ENCODE data around the gene EPN1.
A peak's percentile ranks its signal among the peaks of the same experiment; 100 is the strongest.

Gene EPN1

DNA sequence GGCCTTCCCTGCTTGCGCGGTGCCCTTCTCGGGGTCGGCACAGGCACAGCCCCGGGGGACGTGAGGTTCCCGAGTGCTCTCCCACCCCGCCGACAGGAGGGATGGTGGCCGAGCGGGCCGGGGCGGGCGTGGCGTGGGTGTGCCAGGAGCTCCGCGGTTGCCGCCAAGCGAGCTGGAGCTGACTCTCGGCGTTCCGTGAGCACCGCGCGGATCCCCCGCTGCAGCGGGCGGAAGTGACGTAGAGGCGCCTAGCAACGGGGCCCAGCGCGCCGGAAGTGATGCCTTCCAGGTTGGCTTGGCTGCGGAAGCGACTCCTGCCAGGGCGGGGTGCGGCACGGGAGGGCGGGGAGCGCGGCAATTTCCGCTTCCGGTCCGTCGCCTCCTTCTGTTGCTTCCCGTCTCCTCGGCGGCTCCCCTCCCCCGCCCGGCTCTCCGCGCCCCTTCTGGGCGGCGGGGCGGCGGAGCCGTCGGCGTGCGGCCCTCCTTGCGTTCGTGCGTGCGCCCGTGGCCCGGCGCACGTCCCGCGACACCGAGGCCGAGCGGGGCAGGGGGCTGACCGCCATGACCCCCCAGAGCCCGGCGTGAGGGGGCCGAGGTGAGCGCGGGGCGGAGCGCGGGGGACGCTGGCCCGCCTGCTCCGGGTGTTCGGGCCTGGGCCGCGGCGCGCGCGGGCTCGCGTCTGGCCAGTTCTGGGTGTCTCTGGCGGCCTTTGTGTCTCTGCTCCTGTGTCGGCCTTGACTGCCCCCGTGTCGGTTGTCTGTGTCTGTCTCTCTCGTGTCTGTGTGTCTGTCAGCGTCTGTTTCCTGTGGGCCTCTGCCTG is at the start of gene EPN1:
Gene EPN1 (plus strand): TSS at position 386 of the 820 bp plus-strand sequence. CDS start 3,402 bp downstream, outside the sequence.
- DNase-seq = peak; percentile 97

DNA sequence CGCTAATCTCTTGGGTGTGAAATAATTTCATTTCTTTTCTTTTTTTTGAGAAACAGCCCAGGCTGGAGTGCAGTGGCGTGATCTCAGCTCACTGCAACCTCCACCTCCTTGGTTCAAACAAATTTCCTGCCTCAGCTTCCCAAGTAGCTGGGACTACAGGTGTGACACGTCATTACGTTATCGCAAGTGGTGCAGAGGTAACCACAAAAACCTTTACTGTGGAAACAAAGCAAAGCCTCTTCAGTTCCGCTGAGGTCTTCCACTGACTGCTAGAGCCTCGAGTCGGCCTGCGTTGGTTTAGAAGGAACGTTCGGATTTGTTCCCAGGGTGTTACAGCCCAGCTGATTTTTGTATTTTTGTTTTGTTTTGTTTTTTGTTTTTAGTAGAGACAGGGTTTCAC is 48.7 kb upstream of the EPN1 start:
- peak; percentile 86 for DNase-seq

DNA sequence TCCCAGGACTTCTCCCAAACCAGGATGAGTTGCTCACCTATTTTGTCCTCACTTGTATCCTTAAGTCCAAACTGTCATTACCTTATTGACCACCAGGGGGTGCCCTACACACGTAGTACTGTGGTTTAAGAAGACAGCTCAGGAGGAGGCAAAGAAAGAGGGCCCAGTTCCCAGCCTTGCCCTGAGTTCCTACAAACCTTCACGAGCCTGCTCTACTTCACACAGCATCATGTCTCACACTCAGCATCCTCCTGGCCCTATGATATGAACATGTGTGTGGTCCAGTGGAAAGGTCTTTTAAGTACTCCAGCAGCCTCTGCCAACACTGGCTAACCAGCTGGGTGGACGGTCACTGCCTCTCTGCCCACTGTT is 42.6 kb upstream of the EPN1 start:
- peak; percentile 94 for DNase-seq

DNA sequence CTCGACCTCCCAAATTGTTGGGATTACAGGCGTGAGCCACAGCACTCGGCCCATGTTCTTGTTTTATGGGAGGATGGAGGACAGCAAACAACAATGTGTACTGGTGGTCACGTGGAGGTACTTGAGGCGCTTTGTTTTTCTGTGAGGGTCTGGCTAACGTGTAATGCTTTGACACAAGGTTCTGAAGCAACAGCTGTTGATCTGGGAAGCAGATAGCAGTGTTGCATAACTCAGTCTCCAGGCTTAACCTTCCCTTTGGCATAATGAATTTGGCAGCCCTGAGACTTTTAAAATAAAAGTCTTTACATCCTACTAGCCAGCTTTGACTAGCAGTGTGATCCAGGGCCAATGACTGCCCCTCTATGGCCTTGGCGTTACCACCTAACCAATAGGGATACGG is 41.2 kb upstream of the EPN1 start:
- no peak for DNase-seq

DNA sequence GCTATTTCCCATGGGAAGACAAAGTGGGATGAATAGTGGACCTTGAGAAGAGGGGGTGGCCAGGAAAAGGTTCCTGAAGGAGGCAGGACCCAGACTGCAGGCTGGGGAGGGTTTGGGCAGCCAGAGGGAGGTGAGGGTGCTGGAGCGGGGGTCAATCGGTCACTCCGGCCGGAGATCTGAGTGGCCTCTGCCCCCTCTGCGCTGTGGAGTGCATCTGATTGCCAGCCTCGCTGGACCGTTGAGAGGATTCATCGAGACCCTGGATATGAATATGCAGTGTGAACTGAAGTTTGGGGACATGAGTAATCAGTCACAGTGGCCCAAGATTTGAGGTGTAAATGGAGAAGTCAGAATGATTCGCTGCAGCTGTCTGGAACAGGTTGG is 39.7 kb upstream of the EPN1 start:
- DNase-seq = peak; percentile 36

DNA sequence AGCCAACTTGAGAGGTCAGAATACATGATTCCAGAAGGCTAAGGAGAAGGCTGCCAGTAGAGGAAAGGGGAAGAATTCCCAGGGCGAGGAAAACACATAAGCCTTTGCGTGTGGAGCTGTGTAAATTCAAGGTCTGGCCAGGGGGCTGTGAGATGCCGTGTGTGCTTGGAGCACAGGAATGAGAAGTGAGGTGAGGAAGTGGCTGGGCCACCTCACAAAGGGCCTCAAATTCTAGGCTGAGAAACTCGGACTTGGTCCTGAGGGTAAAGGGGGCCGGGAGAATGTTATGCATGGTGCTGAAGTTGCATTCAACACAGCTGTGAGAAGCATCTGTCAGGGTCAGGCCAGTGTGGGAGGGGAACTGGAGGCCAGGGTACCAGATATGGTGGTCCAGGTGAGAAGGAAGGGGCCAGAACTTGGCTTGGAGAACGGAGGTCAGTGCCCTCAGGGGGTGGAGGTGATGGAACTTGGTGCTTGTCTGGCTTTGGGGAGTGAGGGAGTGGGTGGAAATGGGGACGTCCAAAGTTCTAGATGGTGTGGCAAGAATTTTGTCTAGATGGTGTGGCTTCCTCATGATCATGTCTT is 39.1 kb upstream of the EPN1 start:
- no peak for DNase-seq

DNA sequence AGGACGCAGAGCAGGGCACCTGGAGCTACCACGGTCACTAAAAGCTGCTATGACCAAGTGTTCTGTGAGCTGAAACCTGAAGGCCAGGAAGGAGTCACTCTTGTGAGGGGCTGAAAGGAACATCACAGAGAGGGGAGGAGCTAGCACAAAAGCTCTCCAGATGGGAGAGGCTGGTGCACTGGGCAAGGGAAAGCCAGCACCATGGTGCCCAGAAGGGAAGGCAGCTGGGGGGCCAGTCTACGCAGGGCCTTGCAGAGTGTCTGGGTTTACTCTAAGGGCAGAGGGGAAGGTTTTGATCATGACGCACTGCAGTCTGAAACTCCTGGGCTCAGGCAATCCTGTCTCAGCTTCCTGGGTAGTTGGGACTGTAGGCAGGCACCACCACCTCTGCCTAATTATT is 38.3 kb upstream of the EPN1 start:
- DNase-seq = no peak

DNA sequence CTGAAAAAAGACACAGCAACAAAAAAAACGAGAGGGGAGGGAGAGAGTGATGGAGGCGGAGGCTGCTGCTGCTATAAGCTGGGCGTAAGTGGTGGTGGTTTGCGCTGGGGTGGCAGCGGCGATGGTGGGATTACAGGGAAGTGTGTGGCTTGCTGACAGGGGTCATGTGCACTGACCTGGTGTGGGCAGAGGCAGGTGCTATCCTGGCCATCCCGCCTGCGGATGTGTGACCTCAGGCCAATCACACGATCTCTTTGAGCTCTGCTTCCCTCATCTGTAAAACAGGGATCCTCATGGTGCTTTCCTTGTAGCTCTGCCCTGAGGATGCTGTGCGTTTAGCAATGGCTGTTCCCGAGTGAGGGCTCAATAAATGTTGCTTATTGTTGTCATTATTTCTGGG is 37.5 kb upstream of the EPN1 start:
- no peak for DNase-seq

DNA sequence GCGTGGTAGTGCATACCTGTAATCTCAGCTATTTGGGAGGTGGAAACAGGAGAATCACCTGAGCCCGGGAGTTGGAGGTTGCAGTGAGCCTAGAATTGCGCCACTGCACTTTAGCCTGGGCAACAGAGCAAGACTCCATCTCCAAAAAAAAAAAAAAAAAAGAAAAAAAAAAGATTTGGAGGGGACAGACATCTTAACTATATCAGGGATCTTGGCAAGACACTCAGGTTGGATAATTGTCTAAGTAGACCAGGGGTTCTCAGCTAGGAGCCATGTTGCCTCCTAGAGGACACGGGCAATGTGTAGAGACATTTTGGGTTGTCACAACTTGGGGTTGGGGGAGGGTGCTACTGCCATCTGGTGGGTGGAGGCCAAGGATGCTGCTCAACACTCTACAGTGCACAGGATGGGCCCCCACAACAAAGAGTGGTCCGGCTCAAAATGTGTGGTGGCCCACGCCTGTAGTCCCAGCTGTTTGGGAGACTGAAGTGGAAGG is 36.1 kb upstream of the EPN1 start:
- DNase-seq = peak; percentile 76

DNA sequence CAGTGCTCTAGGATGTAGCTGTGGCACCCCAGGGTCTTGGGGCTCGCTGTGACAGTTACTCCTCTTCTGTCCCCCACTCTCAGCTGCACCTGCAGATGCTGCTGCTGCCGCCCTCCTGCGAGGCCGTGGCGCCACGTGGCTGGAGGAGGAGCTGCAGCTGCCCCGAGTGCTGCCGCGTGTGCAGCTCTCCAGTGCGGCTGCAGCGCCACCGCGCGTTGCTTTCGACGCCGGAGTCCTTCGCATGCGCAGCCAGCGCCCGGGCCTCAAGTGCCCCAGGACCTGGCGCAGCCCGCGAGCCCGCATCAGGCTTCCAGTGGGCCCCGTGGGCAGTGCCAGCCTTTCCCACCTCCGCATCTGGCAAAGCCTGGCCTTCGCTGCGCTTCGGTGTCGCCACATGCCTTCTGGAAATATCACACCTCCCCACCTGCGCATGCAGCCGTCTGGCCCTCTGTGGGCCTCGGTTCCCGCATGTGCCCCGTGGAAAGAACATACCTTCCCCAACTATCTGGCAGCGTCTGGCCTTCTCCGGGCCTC is 34.9 kb upstream of the EPN1 start:
- DNase-seq = peak; percentile 80

DNA sequence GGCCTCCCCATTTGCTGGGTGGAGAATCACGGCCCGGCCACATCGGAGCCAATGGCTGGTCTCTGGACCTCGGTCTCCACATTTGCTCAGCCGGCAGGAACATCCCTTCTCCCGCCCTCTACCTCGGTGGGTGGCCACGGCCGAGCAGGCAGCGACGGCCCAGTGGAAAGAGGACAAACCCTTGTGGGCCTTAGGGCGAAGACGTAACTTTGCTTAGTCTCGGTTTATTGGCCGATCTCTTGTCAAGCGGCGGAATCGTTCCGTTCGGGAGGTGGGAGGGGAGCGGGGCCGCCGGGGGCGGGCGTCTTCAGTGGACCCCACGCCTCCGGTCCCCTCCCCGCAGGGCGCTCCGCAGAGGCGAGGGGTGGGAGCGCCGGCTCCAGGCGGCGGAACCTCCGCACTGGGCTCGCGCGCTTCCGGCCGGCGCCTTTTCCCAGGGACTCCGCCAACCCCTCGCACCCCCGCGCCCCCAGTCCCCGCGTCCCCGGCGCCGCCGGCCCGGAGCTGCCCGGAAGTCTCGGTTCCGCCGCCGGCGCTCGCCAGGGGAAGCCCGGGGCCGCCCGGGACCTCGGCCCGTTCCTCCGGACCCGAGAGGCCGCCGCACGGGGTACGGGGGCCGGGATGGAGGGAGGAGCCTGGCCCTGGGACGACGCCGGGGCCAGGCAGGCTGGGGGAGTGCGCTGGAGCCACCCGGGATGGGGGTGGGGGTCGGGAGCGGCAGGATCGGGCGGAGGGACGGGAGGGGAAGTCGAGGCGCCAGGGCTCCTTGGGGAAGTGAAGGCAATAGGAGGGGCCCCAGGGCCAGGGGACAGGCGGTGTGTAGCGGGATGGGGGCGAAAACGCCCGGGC is 34.2 kb upstream of the EPN1 start, which contains the start of gene ZNF580:
Gene ZNF580 (plus strand): TSS at position 426 of the 849 bp plus-strand sequence. CDS start 1,507 bp downstream, outside the sequence.
- peak; percentile 67 for DNase-seq

DNA sequence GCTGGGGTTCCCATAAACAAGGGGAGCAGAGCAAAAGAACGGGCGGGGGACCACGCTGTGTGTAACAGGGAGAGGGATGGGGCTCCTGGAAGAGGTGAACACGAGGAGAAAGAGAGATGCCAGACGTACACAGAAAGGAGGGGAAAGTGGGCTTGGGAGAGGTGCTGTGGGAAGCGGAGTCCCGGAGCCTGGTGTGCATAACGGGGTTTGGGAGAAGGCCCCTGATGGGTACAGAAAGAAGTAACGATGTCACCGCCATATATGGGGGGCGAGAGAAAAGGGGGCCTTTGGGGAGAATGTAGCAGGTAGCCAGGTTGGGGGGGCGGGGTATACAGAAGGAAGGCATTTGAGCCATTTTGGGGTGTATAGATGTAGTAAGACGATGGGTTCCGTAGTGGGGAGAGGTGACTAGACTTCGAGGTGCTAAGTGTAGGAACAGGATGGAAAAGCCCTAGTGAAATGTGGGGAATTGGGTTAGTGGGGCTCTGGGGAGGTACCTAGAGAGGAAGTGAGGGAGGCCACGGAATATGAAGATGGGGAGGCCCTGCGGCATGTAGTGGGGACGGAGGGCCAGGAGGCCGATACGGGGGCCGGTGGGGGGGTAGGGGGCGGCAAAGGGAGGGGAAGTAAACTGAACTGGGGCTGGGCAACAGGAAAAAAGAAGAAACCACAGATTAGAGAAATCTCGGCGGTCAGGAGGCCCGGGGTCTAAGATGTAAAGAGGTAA is 33.4 kb upstream of the EPN1 start:
- peak; percentile 57 for DNase-seq

DNA sequence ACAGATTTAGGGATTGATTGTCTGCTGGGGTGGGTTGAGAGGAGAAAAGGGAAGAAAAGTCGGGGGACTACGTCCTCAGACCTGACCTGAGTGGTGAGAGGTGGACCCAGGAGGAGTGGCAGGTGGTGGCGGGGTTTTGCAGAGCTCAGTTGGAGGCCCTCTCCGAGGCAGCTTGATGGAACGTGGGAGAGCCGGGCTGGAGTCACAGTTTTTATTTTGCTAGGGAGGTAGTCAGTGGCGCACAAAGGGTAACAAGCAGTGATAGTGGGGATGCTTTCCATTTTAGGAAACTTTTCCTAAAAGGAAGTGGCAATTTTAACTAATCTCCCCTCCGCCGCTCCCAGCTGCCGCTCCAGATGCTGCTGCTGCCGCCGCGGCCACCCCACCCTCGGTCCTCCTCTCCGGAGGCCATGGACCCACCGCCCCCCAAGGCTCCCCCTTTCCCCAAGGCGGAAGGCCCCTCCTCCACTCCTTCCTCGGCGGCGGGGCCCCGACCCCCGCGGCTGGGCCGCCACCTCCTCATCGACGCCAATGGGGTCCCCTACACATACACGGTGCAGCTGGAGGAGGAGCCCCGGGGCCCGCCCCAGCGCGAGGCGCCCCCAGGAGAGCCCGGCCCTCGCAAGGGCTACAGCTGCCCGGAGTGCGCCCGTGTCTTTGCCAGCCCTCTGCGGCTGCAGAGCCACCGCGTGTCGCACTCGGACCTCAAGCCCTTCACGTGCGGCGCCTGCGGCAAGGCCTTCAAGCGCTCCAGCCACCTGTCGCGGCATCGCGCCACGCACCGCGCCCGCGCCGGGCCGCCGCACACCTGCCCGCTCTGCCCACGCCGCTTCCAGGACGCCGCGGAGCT is 32.6 kb upstream of the EPN1 start:
- DNase-seq = peak; percentile 26

DNA sequence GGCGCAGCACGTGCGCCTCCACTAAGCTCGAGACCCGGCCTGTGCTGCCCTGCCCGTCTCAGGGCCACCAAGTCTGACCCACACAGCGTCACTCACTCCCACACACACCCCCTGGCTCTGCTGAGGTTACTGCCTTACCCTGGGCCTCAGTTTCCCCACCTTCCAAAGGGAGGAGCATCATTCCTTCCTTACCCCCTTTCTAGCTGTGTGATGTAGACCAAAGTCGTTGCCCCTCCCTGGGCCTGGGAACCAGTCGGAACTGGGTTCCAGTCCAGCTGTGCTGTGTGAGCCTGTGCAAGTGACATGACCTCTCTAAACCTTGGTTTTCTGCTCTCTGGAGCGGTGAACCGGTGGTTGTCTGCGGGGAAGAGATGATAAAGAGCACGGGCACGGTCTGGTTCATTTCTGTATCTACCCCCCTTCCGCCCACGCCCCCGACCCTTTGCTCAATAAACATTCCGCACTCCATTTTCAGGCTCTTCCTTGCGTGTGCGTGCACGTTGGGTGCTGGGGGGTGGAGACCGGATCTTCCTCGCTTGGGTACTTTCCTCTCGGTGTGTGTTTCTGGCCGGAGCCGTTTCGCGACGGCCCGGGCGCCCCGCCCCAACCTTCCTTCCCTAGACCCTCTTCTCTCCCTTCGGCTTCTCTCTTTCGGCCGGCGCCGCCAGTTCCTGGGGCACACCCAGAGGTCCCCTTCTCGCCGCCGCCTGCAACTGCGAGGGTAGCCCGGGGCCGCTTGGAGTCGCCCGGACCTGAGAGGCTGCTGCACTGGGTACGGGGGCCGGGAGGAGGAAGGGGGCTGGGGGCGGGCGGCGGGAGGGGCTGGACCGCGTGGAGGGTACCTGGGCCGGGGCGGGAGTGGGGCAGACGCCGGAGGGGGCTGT is 31.8 kb upstream of the EPN1 start, which contains the start of gene ZNF581:
Gene ZNF581 (plus strand): TSS at position 647 of the 884 bp plus-strand sequence. CDS start 923 bp downstream, outside the sequence.
- DNase-seq = peak; percentile 83

DNA sequence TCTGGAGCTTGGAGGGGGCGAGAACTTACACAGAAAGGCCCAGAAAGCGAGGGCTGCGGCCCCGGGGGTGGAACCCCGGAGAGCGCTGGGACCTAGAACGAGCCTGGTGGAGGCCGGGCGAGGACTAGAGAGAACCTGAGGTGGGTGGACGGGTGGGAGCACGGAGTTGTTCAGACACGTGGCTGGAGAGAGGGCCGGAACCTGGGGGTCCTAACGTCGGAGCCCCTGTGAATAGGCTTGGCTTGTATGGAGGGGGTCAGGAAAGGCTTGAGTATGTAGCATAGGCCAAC is 31.2 kb upstream of the EPN1 start:
- DNase-seq = no peak

DNA sequence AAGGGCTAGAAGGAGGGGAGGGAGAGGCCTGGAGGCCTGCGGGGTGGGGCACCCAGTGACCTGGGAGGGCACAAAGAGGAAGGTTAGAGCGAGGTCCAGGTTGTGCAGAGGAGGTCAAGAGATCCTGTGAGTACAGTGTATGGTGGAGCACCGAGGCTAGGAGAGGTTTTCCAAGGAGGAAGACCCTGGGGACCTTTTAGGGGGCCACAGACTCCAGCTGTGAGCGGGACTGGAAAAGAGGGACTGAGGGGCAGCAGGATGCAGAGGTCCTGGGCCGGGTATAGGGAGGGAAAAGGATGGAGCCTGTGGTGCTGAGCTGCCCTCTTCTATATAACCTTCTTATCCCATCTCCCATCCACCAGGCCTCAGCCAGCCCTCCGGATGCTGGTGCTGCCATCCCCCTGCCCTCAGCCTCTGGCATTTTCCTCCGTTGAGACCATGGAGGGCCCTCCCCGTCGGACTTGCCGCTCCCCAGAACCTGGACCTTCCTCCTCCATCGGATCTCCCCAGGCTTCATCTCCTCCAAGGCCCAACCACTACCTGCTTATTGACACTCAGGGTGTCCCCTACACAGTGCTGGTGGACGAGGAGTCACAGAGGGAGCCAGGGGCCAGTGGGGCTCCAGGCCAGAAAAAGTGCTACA is 30.7 kb upstream of the EPN1 start:
- DNase-seq = no peak

DNA sequence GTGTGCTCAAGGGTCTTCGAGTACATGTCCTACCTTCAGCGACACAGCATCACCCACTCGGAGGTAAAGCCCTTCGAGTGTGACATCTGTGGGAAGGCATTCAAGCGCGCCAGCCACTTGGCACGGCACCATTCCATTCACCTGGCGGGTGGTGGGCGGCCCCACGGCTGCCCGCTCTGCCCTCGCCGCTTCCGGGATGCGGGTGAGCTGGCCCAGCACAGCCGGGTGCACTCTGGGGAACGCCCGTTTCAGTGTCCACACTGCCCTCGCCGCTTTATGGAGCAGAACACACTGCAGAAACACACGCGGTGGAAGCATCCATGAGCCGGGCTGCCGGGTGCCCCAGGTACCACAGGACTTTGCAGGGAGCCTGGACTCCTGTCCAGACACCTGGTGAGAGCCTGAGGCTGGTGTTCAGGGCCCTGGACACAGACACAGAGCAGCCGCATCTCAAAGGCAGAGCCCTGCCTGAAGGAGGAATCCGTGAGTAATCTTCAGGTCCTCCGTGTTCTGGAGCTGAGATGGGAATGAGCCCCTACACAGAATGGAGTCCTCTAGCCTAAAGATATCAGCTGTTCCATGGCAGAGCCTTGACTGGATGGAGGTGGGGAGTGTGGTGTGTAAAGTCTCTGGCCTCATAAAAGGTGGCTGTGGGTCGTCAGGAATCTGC is 30.0 kb upstream of the EPN1 start:
- DNase-seq = no peak

DNA sequence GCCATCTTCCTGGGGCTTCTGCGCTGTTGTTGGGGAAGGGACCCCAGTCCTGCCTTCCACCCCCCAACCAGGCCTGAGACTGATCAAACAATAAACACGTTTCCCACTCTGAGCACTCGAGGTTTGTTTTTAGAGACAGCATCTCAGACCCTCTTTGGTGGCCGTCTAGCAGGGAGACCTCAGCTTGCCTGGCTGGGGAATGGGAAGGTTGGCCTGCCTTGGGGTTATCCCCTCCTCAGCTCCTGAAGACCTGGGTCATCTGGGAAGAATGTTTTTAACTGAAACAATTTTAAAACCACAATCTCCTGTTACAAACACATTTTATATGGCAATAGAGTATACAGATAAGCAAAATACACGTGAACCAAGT is 29.5 kb upstream of the EPN1 start:
- no peak for DNase-seq

All from CD4-positive, alpha-beta T cell treated with Interleukin-17A for 1 hour (primary cell).